GM12878 (cell line): ENCODE measurements around the gene NMRK2. TPM values are rescaled to one million over a fixed set of nuclear protein-coding genes. Genes with fewer than 3 reads are reported as not detected.

Source experiments
- ATAC-seq: fragments of 200-7000 bp; cut with Tn5 transposase; 3 replicates; pipeline ENCODE4 v1.9.1; 2020; ENCODE audit warnings: mild to moderate bottlenecking, moderate library complexity
- BruUV-seq: library from RNA; stranded (reverse); fragments of 400-500 nt; replicated peaks from 2 replicates; lab custom pipeline; 2021; lab: Mats Ljungman, UMichigan
- CTCF ChIA-PET: fragments of 300-600 bp; sonication (Branson Sonifier 250); formaldehyde crosslinking; extraction: SDS; loops from one replicate; lab custom pipeline; 2021; ENCODE audit warnings: inconsistent platforms; lab: Yijun Ruan, JAX
- POLR2A ChIA-PET: fragments of 350-600 bp; formaldehyde crosslinking; extraction: SDS; loops from one replicate; lab custom pipeline; 2021; ENCODE audit warnings: inconsistent platforms; lab: Charles Lee
- RAD21 ChIA-PET: fragments of 300-600 bp; sonication (Branson Sonifier 250); formaldehyde crosslinking; loops from one replicate; lab custom pipeline; 2023; ENCODE audit warnings: antibody characterized with exemption; ENCODE audit not compliant: unreplicated experiment; lab: Charles Lee
- SMC1A ChIA-PET: fragments of 300-600 bp; sonication (Branson Sonifier 250); formaldehyde crosslinking; loops from one replicate; lab custom pipeline; 2023; ENCODE audit not compliant: unreplicated experiment, uncharacterized antibody; lab: Charles Lee
- DNase-seq: peaks from one replicate; pipeline ENCODE4 v3.0.0-alpha.2; 2011; ENCODE audit warnings: low read depth, low spot score
- FAIRE-seq: peaks from 3 replicates; lab custom pipeline; 2011; peaks lifted over from hg19 to GRCh38; lab: Jason Lieb, UNC
- H2AFZ ChIP-seq: 2 replicates; pipeline ENCODE4 v1.6.0; 2011; ENCODE audit warnings: low read depth, low read length, control low read depth; ENCODE audit not compliant: control insufficient read depth
- H3K27ac ChIP-seq: 2 replicates; pipeline ENCODE4 v1.5.1; 2011; ENCODE audit warnings: control low read depth; ENCODE audit not compliant: control insufficient read depth, insufficient read depth
- H3K27me3 ChIP-seq, 2 experiments: replicated peaks in 1 of 2; 2 replicates each; pipeline versions ENCODE4 v1.6.0 to v1.6.1; 2011; ENCODE audit warnings: low read length in 1 of 2; ENCODE audit not compliant: control insufficient read depth in 2 of 2, insufficient read depth in 2 of 2
- H3K36me3 ChIP-seq, 2 experiments: 2 replicates each; pipeline ENCODE4 v1.5.1; 2011; ENCODE audit warnings: low read length in 1 of 2; ENCODE audit not compliant: control insufficient read depth in 2 of 2, insufficient read depth in 2 of 2
- H3K4me1 ChIP-seq: 2 replicates; pipeline ENCODE4 v1.6.1; 2011; ENCODE audit warnings: mild to moderate bottlenecking, low read length, moderate library complexity, mixed read lengths; ENCODE audit not compliant: control insufficient read depth, insufficient read depth
- H3K4me2 ChIP-seq: 2 replicates; pipeline ENCODE4 v1.6.0; 2011; ENCODE audit warnings: control low read depth; ENCODE audit not compliant: control insufficient read depth, insufficient read depth
- H3K4me3 ChIP-seq: fragments of 200-600 bp; sonication (generic); 2 replicates; pipeline ENCODE4 v1.5.1; 2016
- H3K79me2 ChIP-seq: 2 replicates; pipeline ENCODE4 v1.6.0; 2011; ENCODE audit warnings: low read length; ENCODE audit not compliant: control insufficient read depth, insufficient read depth
- H3K9ac ChIP-seq: 2 replicates; pipeline ENCODE4 v1.8.0; 2011; ENCODE audit warnings: low read length, control low read depth, mixed read lengths; ENCODE audit not compliant: control insufficient read depth, insufficient read depth
- H3K9me3 ChIP-seq: replicated peaks from 3 replicates; pipeline ENCODE4 v1.5.1; 2011; ENCODE audit warnings: mild to moderate bottlenecking, low read length; ENCODE audit not compliant: control insufficient read depth, insufficient read depth
- H4K20me1 ChIP-seq: 2 replicates; pipeline ENCODE4 v1.6.0; 2011; ENCODE audit not compliant: control insufficient read depth, insufficient read depth
- FOXM1 ChIP-seq: IDR thresholded peaks from 2 replicates; pipeline ENCODE4 v1.6.1; 2012; ENCODE audit warnings: low read depth, mild to moderate bottlenecking, inconsistent platforms, low read length, moderate library complexity
- JUND ChIP-seq: IDR thresholded peaks from 2 replicates; pipeline ENCODE4 v1.6.1; 2012; ENCODE audit warnings: low read depth, mild to moderate bottlenecking, low read length, improper control_type of control experiment, moderate library complexity
- NFYA ChIP-seq: IDR thresholded peaks from 2 replicates; pipeline ENCODE4 v1.6.1; 2011; ENCODE audit warnings: low read depth, mild to moderate bottlenecking, low read length, improper control_type of control experiment, borderline replicate concordance
- NR2F1 ChIP-seq: fragments of 450-650 bp; conservative IDR thresholded peaks from 2 replicates; pipeline ENCODE4 v1.6.1; 2017; ENCODE audit warnings: mild to moderate bottlenecking
- POLR2AphosphoS5 ChIP-seq: IDR thresholded peaks from 2 replicates; pipeline ENCODE4 v1.6.1; 2011; ENCODE audit warnings: mild to moderate bottlenecking, low read length, inconsistent platforms
- RAD21 ChIP-seq: IDR thresholded peaks from 2 replicates; pipeline ENCODE4 v1.6.1; 2011; ENCODE audit warnings: mild to moderate bottlenecking, low read depth, low read length, moderate library complexity; ENCODE audit not compliant: insufficient read depth
- SKIL ChIP-seq: fragments of 450-650 bp; IDR thresholded peaks from 2 replicates; pipeline ENCODE4 v1.6.1; 2017; ENCODE audit warnings: mild to moderate bottlenecking, low read depth, inconsistent platforms; ENCODE audit not compliant: poor library complexity, severe bottlenecking
- SRF ChIP-seq, 2 experiments: IDR thresholded peaks; 2 replicates each; pipeline ENCODE4 v1.6.1; 2011; ENCODE audit warnings: low read depth in 2 of 2, low read length in 2 of 2, mild to moderate bottlenecking in 1 of 2, moderate library complexity in 1 of 2
- WGBS: methylation state at CpG from one replicate; pipeline ENCODE4 v1.1.6; 2016; ENCODE audit warnings: low lambda C conversion rate; ENCODE audit not compliant: insufficient replicate concordance, insufficient coverage; ENCODE audit errors: missing lambda C conversion rate; 5-methylcytosine and 5-hydroxymethylcytosine counted together
- in situ Hi-C: fragments of 300-500 bp; cut with MboI; formaldehyde crosslinking; loops from 9 replicates; pipeline ENCODE4 v1.14.3; 2018; ENCODE audit warnings: mixed read lengths
- intact Hi-C: fragments of 100-400 bp; cut with micrococcal nuclease; formaldehyde crosslinking; loops from one replicate; pipeline ENCODE4 v1.14.2; 2022; ENCODE audit not compliant: unreplicated experiment
- polyA plus RNA-seq, 11 experiments: library from polyadenylated mRNA; depleted of rRNA in 4 of 11; unstranded in 6 of 11; stranded (reverse) in 5 of 11; fragments of >200 nt; fragmentation: Nextera tagmentation in 4 of 11; fragmentation: Illumina TruSeq in 1 of 11; extraction: Ambion mirVana in 4 of 11; extraction: Trizol in 1 of 11; gene quantifications; 1 replicate in 1 of 11; 2 replicates in 10 of 11; pipeline versions ENCODE4 v1.2.1 to v1.2.3, GENCODE V29; 2011 to 2016; ENCODE audit warnings: inconsistent platforms in 2 of 11, missing spikeins in 2 of 11, low read depth in 1 of 11
- total RNA-seq, 4 experiments: library from RNA; depleted of rRNA in 3 of 4; stranded (reverse); fragments of >200 nt in 3 of 4; fragmentation: Illumina TruSeq in 1 of 4; extraction: Trizol in 1 of 4; gene quantifications; 2 replicates each; pipeline versions ENCODE4 v1.2.1 to v1.2.3, GENCODE V29; 2013 to 2021

Gene NMRK2
- total and polyA plus RNA-seq, 10 of the 15 experiments (the other 5 are each of a cell fraction or from before 2014, with no cell fraction given), result 0.14 to 0.15 TPM; not detected in 8

GRCh38 chr19:3970313-3970807 lies 37.5 kb downstream of the NMRK2 start:
- H4K20me1 ChIP-seq, result no peaks in the 10 kb centered on the region; the same call in 1 of the 2 replicates
- RAD21 ChIA-PET, result interaction anchor here (0.5 to 1.5 kb wide), 5 partner anchors 15 to 409 kb away, joined by 3 to 8 read pairs (median 3); partner anchors contain the start of gene EEF2
- H3K9me3 ChIP-seq, result no peaks in the 10 kb centered on the region
- no peak for FAIRE-seq
- no peak for TF ChIP-seq JUND
- TF ChIP-seq NR2F1, result no peak
- no peak for TF ChIP-seq NFYA
- no peak for TF ChIP-seq POLR2AphosphoS5
- TF ChIP-seq SKIL, result no peak
- TF ChIP-seq RAD21, result no peak
- no peak for TF ChIP-seq FOXM1
- no peak for TF ChIP-seq SRF (IDR thresholded peaks at IDR 0.05; ENCODE audit: low read depth in 2 of 2, low read length in 2 of 2)
- TF ChIP-seq, all 136 proteins: peak for 0
- no TSS peak for BruUV-seq
- H3K27me3 ChIP-seq, result no peaks in the 10 kb centered on the region
- H2AFZ ChIP-seq, result peak overlapping the region; percentile 81; the same call in 1 of the 2 replicates
- ChIA-PET POLR2A (interaction anchor here (0.9 to 3.3 kb wide), 4 partner anchors 12 to 19 kb away, joined by 3 to 12 read pairs (median 6); partner anchors contain the start of gene EEF2), SMC1A (interaction anchor here (1.0 to 1.8 kb wide), 3 partner anchors 15 to 19 kb away, joined by 3 to 9 read pairs (median 4); partner anchors contain the start of gene EEF2), CTCF (interaction anchor here (1.3 to 1.6 kb wide), 4 partner anchors 15 to 382 kb away, joined by 3 to 8 read pairs (median 6); partner anchors contain the start of gene EEF2)
- H3K36me3 ChIP-seq, result peaks cover 1 to 3% of the 10 kb centered on the region in 2 experiments; a peak in 2 of 4 replicates
- intact Hi-C loops (no loop called here), in situ Hi-C loops (no loop called here)
- H3K4me3 ChIP-seq, result peak overlapping the region; percentile 90
- peaks cover 3% of the 10 kb centered on the region for H3K4me1 ChIP-seq
- H3K79me2 ChIP-seq, result peaks cover 18% of the 10 kb centered on the region
- WGBS, result 4% methylated on average over 21 of the region's 22 CpGs
- H3K27ac ChIP-seq, result peak overlapping the region; percentile 62
- H3K9ac ChIP-seq, result peak overlapping the region; percentile 89
- no peak for ATAC-seq
- DNase-seq, result no peak
- peak overlapping the region; percentile 62 for H3K4me2 ChIP-seq
